DMS79 treated with DMSO at 0.1 percent for 48 hours (cell line): ENCODE measurements around the gene NDUFS6.

Experiments
- DNase-seq: peaks from one replicate; lab custom pipeline; 2025; lab: John Stamatoyannopoulos, UW

NDUFS6 gene

DNA sequence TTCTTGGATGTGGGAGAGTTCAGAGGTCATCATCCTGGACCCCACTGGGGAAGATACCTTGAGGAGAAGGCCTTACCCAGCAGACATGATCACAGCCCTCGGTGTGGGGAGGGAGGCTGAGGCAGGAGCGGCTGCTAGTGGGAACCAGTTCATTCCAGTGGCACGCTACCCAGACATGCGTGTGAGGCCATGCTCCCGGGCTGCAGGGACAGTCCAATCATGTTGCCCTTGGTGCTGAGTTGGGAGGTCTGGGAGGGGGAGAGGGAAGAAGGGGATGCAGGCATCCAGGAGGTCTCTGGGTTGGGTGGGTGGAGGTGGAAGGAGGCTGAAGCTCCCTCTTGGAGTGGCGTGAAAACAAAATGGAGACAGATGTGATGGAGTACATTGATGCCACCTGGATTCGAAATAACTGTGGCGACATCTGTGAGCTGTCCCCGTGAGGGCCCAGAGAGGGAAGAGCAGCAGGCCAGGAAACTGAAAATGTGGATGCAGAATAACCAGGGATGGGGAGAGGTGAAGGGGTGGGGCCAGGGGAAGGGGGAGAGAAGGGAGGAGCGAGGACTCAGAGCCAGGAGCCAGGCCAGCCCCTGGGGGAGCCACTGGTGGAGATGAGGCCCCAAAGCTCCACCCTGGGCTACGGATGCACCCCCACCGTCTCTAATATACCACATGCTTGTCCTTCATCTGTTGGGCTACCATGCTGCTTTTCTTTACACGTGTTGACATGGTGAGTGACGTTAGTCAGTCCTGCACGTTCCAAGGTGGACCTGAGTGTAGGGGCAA is 16.2 kb downstream of the NDUFS6 start:
- DNase-seq, result no peak

GRCh38 chr5:1818784-1819183 is 17.6 kb downstream of the NDUFS6 start:
- DNase-seq, result no peak

- DNase-seq, result no peak
Observed at GRCh38 chr5:1819458-1819857, 18.3 kb downstream of the NDUFS6 start.

DNA sequence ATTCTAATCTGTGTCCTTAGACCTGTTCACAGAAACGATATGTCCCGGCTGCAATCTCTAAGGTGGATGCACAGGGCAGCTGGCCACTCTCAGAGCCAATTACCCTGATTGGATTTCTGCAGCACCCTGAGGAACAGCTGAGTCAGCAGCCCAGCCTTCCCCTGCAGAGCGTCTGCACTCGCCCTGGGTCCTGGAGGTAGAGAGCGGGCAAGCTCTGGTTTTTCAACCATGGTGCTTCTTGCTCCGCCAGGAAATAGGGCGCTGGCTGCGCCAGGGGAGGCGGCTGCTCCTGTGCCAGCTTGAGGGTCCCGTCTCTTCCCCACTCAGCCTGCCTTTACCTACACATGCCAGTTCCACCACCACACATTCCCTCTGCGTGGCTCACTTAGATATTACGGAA is 19.2 kb downstream of the NDUFS6 start:
- no peak for DNase-seq

- no peak for DNase-seq
Observed at GRCh38 chr5:1820926-1821325, 19.7 kb downstream of the NDUFS6 start.

DNA sequence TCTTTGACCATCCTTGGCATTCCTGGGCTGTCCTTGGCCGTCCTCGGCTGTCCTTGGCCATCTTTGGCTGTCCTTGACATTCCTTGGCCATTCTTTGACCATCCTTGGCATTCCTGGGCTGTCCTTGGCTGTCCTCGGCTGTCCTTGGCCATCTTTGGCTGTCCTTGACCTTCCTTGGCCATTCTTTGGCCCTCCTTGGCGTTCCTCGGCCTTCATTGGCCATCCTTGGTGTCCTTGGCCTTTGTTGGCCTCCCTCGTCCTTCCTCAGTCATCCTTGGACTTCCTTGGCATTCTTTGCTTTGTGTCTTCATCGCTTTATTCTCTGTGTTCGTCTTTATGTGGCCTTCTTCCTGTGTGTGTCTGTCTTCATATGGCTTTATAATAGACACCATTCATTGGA is 20.7 kb downstream of the NDUFS6 start:
- DNase-seq, result no peak

DNA sequence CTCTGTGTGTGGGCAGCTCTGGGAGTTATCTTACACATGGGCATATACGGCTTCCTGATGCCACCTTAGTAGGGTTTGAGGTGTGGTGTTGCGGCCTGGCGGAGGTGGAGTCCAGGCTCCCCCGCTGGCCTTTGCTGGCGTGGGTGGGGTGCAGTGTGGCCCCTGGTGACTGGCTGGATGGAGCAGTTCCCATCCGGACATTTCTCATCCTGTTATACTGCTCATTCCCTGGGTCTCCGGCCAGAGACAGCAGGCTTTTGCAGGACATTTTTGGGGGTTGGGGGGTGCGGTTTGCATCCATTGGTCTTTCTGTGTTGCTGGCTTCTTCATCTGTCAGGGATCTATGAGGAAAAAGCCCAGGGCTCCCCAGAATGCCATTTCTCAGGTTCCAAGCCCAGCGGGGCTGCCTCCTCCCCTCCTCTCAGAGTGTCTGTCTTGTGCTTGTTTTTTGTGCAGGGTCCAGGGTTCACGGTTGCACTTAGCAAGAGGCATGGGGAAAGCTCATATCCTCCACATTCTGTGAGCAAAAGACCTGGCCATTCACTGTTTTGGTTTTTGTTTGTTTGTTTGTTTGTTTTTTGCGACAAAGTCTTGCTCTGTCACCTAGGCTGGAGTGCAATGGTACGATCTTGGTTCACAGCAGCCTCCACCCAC is 22.3 kb downstream of the NDUFS6 start:
- no peak for DNase-seq

- DNase-seq, result no peak
Observed at GRCh38 chr5:1824109-1824821, 23.1 kb downstream of the NDUFS6 start.

- no peak for DNase-seq
Observed at GRCh38 chr5:1824903-1825841, 24.0 kb downstream of the NDUFS6 start.

GRCh38 chr5:1826235-1826980 is 25.2 kb downstream of the NDUFS6 start:
- no peak for DNase-seq

DNA sequence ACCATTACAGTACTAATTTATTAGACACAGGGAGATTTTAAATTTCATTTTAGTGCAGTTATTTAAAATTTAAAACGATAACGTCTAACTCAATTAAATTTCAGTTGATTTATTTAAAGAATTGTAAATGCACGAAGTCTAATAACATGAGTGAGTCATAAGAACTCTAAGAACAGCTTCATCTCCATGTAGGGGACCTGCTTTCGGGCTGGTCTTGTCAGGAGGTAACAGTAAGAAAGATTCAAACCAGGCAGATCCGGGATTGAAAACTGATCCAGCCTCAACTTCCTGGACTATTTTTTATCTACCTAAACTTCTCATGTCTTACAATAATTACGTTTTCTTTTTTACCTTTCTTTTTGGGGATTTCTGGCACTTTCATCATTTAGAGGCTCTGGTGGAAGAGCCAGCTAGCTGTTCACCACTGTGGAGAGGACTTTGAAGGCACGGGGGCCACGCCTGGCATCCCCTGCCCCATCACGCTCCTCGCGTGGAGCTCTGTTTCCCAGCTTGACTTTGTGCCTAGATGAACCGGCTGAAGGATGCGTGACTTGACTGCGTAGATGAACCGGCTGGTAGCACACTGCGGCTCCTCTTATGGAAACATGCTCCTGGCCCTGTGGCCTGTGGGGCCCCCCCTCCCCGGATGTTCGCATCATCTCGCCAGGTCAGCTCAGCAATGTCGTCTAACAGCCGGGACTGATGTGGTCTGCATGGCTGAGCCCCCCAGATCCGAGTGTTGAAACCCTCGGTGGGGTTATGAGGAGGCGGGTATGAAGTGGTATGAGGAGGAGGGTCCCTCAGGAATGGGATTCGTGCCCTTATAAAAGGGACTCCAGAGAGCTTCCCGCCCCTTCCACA is 26.0 kb downstream of the NDUFS6 start:
- no peak for DNase-seq

DNA sequence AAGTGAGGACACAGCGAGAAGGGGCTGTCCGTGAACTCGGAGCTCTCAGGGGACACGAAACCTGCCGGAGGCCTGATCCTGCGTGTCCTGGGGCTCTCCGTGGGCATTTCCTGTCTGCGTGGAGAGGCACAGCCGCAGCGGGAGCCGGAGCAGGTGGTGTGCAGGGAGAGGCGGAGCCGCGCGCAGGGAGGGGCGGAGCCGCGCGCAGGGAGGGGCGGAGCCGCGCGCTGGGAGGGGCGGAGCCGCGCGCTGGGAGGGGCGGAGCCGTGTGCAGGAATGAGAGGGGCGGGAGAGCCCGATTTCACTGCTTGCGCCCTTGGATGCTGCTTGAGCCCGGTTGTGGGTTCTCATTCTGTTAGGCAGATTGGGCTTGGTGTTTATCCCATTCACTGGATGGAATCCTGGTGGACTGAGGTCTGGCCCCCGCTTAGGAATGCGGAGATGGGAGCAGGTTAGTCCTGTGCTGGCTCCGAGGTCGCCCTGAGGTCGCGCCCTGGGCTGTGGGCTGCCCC is 26.7 kb downstream of the NDUFS6 start:
- DNase-seq, result no peak

DNA sequence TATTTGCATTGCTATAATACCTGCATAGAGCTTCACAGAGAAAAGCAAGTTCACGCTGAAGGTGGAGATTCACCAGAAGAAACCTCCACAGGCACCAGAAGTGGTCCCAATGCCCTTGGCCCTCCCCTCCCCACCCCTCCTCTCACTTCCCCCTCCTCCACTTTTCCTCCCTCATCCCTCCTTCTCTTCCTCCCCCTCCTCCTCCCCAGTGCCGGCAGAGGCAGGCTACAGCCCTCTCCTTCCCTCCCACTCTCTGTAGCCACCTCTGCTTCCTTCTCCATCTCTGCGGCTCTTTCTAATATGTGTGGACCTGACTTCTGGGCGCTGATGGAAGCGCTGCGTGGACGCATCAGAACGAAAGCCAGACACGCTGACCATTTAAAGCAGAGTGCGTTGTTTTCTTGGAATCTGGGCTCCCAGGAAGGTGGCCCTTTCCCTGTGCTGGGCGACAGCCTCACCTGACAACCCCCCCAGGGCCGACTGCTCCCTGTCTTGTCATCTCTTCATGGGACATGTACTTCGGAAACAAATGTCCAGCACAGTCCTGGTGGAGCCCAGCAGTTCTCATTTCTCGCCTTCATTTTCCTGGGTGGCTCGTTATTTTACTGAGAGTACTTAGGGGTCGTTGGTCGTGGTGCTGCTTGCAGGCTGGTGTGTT is 29.5 kb downstream of the NDUFS6 start:
- no peak for DNase-seq

- no peak for DNase-seq
Observed at GRCh38 chr5:1831257-1831656, 30.1 kb downstream of the NDUFS6 start.

- DNase-seq, result no peak
Observed at GRCh38 chr5:1831677-1832313, 30.6 kb downstream of the NDUFS6 start.

GRCh38 chr5:1832511-1833250 is 31.5 kb downstream of the NDUFS6 start:
- no peak for DNase-seq

DNA sequence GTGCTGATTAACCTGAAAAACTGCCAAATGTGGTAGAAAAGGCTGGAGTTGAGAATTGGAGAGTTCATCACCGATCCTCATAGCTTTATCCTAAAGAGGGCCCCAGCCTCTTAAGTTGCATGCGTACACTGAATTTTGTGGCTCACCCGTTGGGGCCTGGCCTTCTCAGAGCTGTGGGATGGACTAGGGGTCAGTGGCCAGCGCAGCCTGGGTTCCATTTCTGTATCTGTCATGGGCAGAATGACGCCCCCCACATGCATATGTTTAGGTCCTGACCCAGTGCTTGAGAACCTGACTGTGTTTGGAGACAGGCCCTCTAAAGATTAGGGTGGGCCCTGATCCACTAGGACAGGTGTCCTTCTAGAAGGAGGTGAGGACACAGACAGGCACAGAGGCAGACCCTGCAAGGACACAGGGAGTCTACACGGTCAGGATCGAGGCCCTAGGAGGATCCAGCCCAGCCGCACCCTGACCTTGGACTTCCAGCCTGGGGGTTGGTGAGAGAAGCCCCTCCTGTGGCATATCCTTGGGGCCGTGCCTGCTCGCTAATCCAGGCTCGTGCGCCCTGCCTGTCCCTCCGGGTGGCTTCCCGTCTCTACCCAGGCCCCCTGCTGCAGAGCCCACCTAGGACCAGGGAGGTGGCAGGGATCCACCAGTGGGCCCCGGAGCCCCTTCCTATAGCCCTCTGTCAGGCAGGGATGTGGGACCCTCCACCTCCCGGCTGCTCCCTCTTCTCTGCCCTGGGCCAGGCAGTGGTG is 32.2 kb downstream of the NDUFS6 start:
- no peak for DNase-seq
